CD4-positive, CD25-positive, alpha-beta regulatory T cell (primary cell): ENCODE data around the gene IGFALS. TPM values are rescaled to one million over a fixed set of nuclear protein-coding genes. Genes with fewer than 3 reads are reported as not detected.
A peak's percentile ranks its signal among the peaks of the same experiment; 100 is the strongest.

Experiments
- ATAC-seq, 2 donors: fragments of 150-1000 bp; cut with Tn5 transposase; one replicate each; pipeline ENCODE4 v1.10.0; 2021; ENCODE audit warnings: low read depth in 2 of 2, moderate number of reproducible peaks in 2 of 2, moderate library complexity in 1 of 2
- DNase-seq, 3 donors: peaks; one replicate each; pipeline versions ENCODE4 v3.0.0 to v3.0.0-alpha.2; 2012 to 2022; ENCODE audit warnings: mixed read lengths in 1 of 3
- H3K27ac ChIP-seq: one replicate; pipeline ENCODE4 v1.7.0; 2013; ENCODE audit warnings: mild to moderate bottlenecking, low read length; ENCODE audit not compliant: insufficient read depth, poor library complexity, severe bottlenecking
- H3K27me3 ChIP-seq: one replicate; pipeline ENCODE4 v1.7.0; 2013; ENCODE audit warnings: low read length; ENCODE audit not compliant: control insufficient read depth, insufficient read depth
- H3K36me3 ChIP-seq: one replicate; pipeline ENCODE4 v1.7.0; 2013; ENCODE audit warnings: mild to moderate bottlenecking, low read length, moderate library complexity; ENCODE audit not compliant: control insufficient read depth, insufficient read depth
- H3K4me1 ChIP-seq: 2 replicates; pipeline ENCODE4 v1.7.0; 2013; ENCODE audit warnings: mild to moderate bottlenecking, low read length; ENCODE audit not compliant: insufficient read depth, control insufficient read depth, poor library complexity, severe bottlenecking
- H3K4me3 ChIP-seq: one replicate; pipeline ENCODE4 v1.7.0; 2013; ENCODE audit warnings: low read depth, mild to moderate bottlenecking, low read length, moderate library complexity
- H3K9me3 ChIP-seq, 2 experiments: 1 replicate in 1 of 2; 2 replicates in 1 of 2; pipeline ENCODE4 v1.7.0; 2013; ENCODE audit warnings: low read length in 2 of 2, mild to moderate bottlenecking in 1 of 2, moderate library complexity in 1 of 2; ENCODE audit not compliant: control insufficient read depth in 2 of 2
- H3K27ac Mint-ChIP-seq, 3 donors: one replicate each; pipeline ENCODE4 v1.8.0; 2020 to 2022; ENCODE audit warnings: mild to moderate bottlenecking in 3 of 3, mixed read lengths in 3 of 3, moderate library complexity in 2 of 3
- H3K27me3 Mint-ChIP-seq: one replicate; pipeline ENCODE4 v1.8.0; 2022; ENCODE audit warnings: mild to moderate bottlenecking, mixed read lengths
- H3K36me3 Mint-ChIP-seq: one replicate; pipeline ENCODE4 v1.8.0; 2020; ENCODE audit warnings: mixed read lengths
- H3K4me1 Mint-ChIP-seq, 4 donors: one replicate each; pipeline ENCODE4 v1.8.0; 2020 to 2022; ENCODE audit warnings: mixed read lengths in 4 of 4, mild to moderate bottlenecking in 1 of 4
- H3K4me3 Mint-ChIP-seq, 4 donors: one replicate each; pipeline ENCODE4 v1.8.0; 2020 to 2022; ENCODE audit warnings: mild to moderate bottlenecking in 4 of 4, mixed read lengths in 4 of 4, moderate library complexity in 3 of 4
- H3K9me3 Mint-ChIP-seq, 7 donors: one replicate each; pipeline ENCODE4 v1.8.0; 2020 to 2022; ENCODE audit warnings: mixed read lengths in 7 of 7, mild to moderate bottlenecking in 3 of 7, moderate library complexity in 2 of 7
- polyA plus RNA-seq, 4 donors: library from polyadenylated mRNA; unstranded; fragments of 300-500 nt; fragmentation: Illumina TruSeq; gene quantifications; one replicate each; pipeline ENCODE4 v1.2.3, GENCODE V29; 2021
- total RNA-seq: library from RNA; stranded (reverse); gene quantifications from one replicate; pipeline ENCODE4 v1.2.3, GENCODE V29; 2022

Gene IGFALS
- total and polyA plus RNA-seq, 5 donors from 2014 or later = 0.24 to 0.84 TPM; not detected in 3

DNA sequence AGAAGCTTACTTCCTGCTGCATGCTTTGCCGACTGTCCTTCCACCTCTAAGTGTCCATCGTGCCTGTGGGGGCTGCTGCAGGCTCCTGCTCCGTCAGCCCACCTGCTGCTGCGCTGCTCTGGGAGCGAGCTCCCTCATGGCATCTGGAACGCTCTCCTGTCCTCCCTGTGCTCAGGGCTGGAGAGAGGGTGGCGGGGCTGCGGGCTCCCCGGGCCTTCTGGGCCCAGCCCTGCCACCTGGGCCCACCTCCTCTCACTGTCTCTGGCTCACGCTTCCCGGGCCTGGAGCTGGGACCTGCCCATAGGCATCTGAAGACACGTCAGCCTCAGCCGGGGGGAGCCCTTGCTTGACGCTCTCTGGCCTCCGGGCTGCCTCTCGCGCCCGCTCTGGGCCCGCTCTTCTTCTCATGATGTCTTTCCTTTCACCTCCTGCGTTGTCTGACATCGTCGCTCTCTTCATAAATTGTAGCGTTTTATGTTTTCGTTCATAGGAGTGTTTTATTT is 49.1 kb downstream of the IGFALS start:
- H3K27ac ChIP-seq = no peak overlapping the region
- Mint-ChIP-seq H3K9me3 (no peaks in the 10 kb centered on the region), H3K4me3 (no peak overlapping the region), H3K4me1 (peaks cover 0 to 2% (median 0%) of the 10 kb centered on the region in 4 donors), H3K27ac (no peak overlapping the region), H3K36me3 (peaks cover 9% of the 10 kb centered on the region), H3K27me3 (no peaks in the 10 kb centered on the region)
- no peaks in the 10 kb centered on the region for H3K4me1 ChIP-seq
- DNase-seq = no peak
- no peak overlapping the region for H3K4me3 ChIP-seq
- H3K9me3 ChIP-seq = no peaks in the 10 kb centered on the region
- peaks cover 47% of the 10 kb centered on the region for H3K36me3 ChIP-seq
- H3K27me3 ChIP-seq = no peaks in the 10 kb centered on the region
- no peak for ATAC-seq

DNA sequence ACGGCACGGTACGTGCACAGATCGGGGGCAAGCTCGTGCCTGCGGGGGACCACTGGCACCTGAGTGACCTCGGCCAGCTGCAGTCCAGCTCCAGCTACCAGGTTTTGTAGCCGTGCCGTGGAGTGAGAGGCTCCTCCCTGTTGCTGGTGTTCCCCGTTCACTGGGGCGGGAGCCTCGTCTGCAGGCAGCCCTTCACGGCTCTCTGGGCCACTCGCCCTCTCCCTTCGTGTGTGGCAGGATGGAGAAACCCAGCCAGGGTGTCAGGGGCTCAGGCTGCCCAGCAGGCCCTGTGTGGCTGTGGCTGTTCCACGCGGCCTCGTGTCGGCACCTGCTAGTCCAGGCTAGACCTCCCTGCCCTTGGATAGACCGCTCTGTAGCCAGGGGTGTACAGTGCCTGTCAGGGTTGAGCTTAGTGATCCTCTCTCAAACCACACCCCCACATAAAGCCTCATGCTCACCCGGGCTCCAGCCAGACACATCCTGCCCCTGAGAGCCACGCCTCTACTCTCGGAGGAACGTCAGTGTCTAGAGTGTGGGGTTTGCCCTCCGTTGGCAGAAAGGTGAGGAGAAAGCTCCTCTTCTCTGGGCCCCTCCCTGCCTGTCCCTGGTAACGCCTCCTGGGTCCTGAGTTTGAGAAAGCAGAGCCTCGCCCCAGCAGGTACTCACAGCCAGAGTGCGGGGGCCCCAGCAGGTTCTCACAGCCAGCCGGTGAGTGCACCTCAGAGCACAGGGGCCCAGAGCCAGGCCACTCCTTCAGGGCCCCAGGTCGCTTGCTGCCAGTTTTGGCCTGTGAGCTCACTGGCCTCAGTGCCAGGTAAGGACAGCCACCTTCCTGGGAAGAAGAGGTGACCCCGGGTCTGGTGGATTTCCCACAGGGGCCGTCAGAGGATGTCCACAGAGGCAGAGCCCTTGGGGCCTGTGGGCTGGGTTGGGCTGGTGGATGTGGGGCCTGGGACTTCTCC is 49.8 kb downstream of the IGFALS start:
- Histone ChIP-seq H3K27ac (no peak overlapping the region), H3K36me3 (peaks cover 40% of the 10 kb centered on the region), H3K4me1 (no peaks in the 10 kb centered on the region), H3K9me3 (no peaks in the 10 kb centered on the region), H3K27me3 (no peaks in the 10 kb centered on the region), H3K4me3 (no peak overlapping the region)
- no peaks in the 10 kb centered on the region for H3K27me3 Mint-ChIP-seq
- no peak for ATAC-seq
- peaks cover 3% of the 10 kb centered on the region for H3K36me3 Mint-ChIP-seq
- no peak for DNase-seq
- H3K27ac Mint-ChIP-seq = no peak overlapping the region
- no peaks in the 10 kb centered on the region for H3K9me3 Mint-ChIP-seq
- H3K4me1 Mint-ChIP-seq = peaks cover 0 to 2% (median 0%) of the 10 kb centered on the region in 4 donors
- H3K4me3 Mint-ChIP-seq = no peak overlapping the region

DNA sequence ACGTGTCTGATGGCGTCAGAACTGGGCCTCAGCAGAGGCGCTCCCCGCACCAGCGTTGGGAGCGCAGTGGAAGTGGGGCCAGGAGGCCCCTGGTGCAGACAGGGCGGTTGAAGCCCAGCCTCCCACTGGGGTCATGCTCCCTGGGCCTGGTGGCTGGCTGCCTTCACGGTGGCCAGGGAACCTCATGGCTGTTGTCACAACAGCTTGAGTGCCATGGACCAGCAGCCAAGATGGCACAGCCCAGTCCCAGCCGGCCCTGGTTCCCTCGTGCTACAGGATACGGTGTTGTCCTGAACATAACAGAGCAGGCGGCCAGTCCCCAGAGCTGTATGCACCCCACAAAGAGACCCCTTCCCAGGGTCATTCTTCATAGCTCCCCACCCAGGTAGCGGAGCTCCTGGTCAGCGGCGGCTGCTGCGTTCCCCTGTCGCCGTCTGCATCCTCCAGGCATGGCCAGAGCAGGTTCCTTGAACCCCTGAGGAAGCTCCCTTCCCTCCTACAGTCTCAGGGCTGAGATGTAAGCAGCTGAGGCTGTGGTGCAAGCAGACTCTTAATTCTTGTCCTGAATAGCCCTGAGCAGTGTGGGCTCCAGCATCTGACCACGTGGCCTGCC is 51.8 kb downstream of the IGFALS start:
- Histone ChIP-seq H3K36me3 (peaks cover 21% of the 10 kb centered on the region), H3K27me3 (no peaks in the 10 kb centered on the region), H3K4me1 (no peaks in the 10 kb centered on the region), H3K4me3 (no peak overlapping the region), H3K27ac (no peak overlapping the region), H3K9me3 (no peaks in the 10 kb centered on the region)
- ATAC-seq (no peak), DNase-seq (no peak)
- H3K4me3 Mint-ChIP-seq = no peak overlapping the region
- H3K36me3 Mint-ChIP-seq = peaks cover 3% of the 10 kb centered on the region
- no peaks in the 10 kb centered on the region for H3K9me3 Mint-ChIP-seq
- H3K27ac Mint-ChIP-seq = peak overlapping the region in 1 of 3 donors; percentile 48
- peaks cover 0 to 2% (median 0%) of the 10 kb centered on the region in 4 donors for H3K4me1 Mint-ChIP-seq
- no peaks in the 10 kb centered on the region for H3K27me3 Mint-ChIP-seq

DNA sequence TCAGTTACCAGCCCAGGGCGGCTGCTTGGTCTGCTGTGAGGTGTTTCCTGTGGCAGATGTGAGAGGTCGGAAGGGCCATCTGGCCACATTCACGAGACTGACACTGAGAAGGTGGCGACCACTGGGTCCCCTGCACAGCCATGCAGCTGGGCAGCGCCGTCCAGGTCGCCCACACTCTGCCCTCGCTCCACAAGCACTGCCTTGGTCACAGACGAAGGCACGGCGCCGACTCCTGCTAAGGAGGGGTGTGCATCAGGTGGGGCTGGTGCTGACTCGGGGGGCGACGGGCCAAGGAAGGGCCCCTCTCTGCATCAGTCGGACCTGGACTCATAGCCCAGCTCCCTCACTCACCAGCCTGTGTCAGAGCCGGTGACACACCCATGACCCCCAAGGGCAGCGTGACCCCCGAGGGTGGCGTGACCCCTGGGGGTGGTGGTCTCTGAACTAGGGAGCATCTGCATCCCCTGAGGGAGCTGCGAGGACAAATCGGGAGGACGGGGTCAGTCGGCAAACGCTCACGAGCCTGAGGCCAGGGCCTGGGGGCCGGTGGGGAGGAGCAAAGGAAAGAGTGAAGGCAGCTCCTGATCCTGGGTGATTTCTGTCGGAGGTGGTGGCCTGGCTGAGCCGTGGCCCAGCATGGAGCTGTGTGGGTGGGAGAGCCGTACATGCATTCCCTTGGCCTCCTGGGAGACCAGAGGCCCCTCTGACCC is 52.6 kb downstream of the IGFALS start:
- Mint-ChIP-seq H3K27me3 (no peaks in the 10 kb centered on the region), H3K9me3 (no peaks in the 10 kb centered on the region), H3K4me1 (peaks cover 0 to 2% (median 0%) of the 10 kb centered on the region in 4 donors), H3K27ac (no peak overlapping the region), H3K36me3 (peaks cover 3% of the 10 kb centered on the region), H3K4me3 (no peak overlapping the region)
- H3K4me1 ChIP-seq = no peaks in the 10 kb centered on the region
- no peak for ATAC-seq
- H3K27me3 ChIP-seq = no peaks in the 10 kb centered on the region
- no peaks in the 10 kb centered on the region for H3K9me3 ChIP-seq
- DNase-seq = no peak
- H3K27ac ChIP-seq = no peak overlapping the region
- H3K4me3 ChIP-seq = no peak overlapping the region
- peaks cover 16% of the 10 kb centered on the region for H3K36me3 ChIP-seq

Other genes starting within 250 kb of the IGFALS start
- 2.5 TPM for gene IFT140, start 181.6 kb downstream of the IGFALS start, total RNA-seq
- gene IFT140, start 181.6 kb downstream of the IGFALS start, polyA plus RNA-seq = 1 to 10 TPM; 1.1 to 2.0 (median 1.5) TPM
- 30.5 TPM for gene CRAMP1, start 181.3 kb downstream of the IGFALS start, total RNA-seq
- gene CRAMP1, start 181.3 kb downstream of the IGFALS start, polyA plus RNA-seq = 1 to 10 TPM in 2 of 4 donors, under 1 TPM in 2; 0.49 to 1.6 (median 1.1) TPM
- 13.7 TPM for gene JPT2, start 115.4 kb downstream of the IGFALS start, total RNA-seq
- gene JPT2, start 115.4 kb downstream of the IGFALS start, polyA plus RNA-seq = 10 to 100 TPM in 2 of 4 donors, 1 to 10 TPM in 2; 9.7 to 13.9 (median 10.2) TPM
- 222 TPM for gene MAPK8IP3, start 87.5 kb downstream of the IGFALS start, total RNA-seq
- gene MAPK8IP3, start 87.5 kb downstream of the IGFALS start, polyA plus RNA-seq = 1 to 10 TPM in 3 of 4 donors, under 1 TPM in 1; 0.79 to 2.2 (median 1.2) TPM
- 45.1 TPM for gene NME3, start 22.2 kb downstream of the IGFALS start, total RNA-seq
- 100 to 1,000 TPM in 1 of 4 donors, 10 to 100 TPM in 3; 63.8 to 101 (median 75.0) TPM for gene NME3, start 22.2 kb downstream of the IGFALS start, polyA plus RNA-seq
- gene EME2, start 20.9 kb downstream of the IGFALS start, total RNA-seq = 19.0 TPM
- 1 to 10 TPM in 1 of 4 donors, under 1 TPM in 3; 0.57 to 1.1 (median 0.64) TPM for gene EME2, start 20.9 kb downstream of the IGFALS start, polyA plus RNA-seq
- 46.5 TPM for gene MRPS34, start 20.6 kb downstream of the IGFALS start, total RNA-seq
- gene MRPS34, start 20.6 kb downstream of the IGFALS start, polyA plus RNA-seq = 100 to 1,000 TPM; 143 to 176 (median 155) TPM
- 85.2 TPM for gene SPSB3, start 11.1 kb downstream of the IGFALS start, total RNA-seq
- gene SPSB3, start 11.1 kb downstream of the IGFALS start, polyA plus RNA-seq = 10 to 100 TPM; 61.1 to 72.3 (median 70.8) TPM
- 41.6 TPM for gene NUBP2, start 10.7 kb downstream of the IGFALS start, total RNA-seq
- gene NUBP2, start 10.7 kb downstream of the IGFALS start, polyA plus RNA-seq = 100 to 1,000 TPM in 1 of 4 donors, 10 to 100 TPM in 3; 88.8 to 104 (median 96.6) TPM
- 36.1 TPM for gene HAGH, start 33.1 kb upstream of the IGFALS start, total RNA-seq
- gene HAGH, start 33.1 kb upstream of the IGFALS start, polyA plus RNA-seq = 10 to 100 TPM; 42.1 to 69.1 (median 48.9) TPM
- 4.5 TPM for gene FAHD1, start 33.5 kb upstream of the IGFALS start, total RNA-seq
- gene FAHD1, start 33.5 kb upstream of the IGFALS start, polyA plus RNA-seq = 10 to 100 TPM; 16.3 to 25.8 (median 22.4) TPM
- gene MEIOB, start 78.5 kb upstream of the IGFALS start, total RNA-seq = not detected
- gene MEIOB, start 78.5 kb upstream of the IGFALS start, polyA plus RNA-seq = not detected
- gene HS3ST6, start 124.7 kb upstream of the IGFALS start, total RNA-seq = not detected
- gene HS3ST6, start 124.7 kb upstream of the IGFALS start, polyA plus RNA-seq = not detected
- gene MSRB1, start 149.5 kb upstream of the IGFALS start, total RNA-seq = 8.3 TPM
- gene MSRB1, start 149.5 kb upstream of the IGFALS start, polyA plus RNA-seq = 10 to 100 TPM; 25.0 to 50.9 (median 32.8) TPM
- not detected for gene RPL3L, start 161.0 kb upstream of the IGFALS start, total RNA-seq
- not detected for gene RPL3L, start 161.0 kb upstream of the IGFALS start, polyA plus RNA-seq
- 65.1 TPM for gene NDUFB10, start 165.8 kb upstream of the IGFALS start, total RNA-seq
- gene NDUFB10, start 165.8 kb upstream of the IGFALS start, polyA plus RNA-seq = 100 to 1,000 TPM; 192 to 288 (median 204) TPM
- 2,223 TPM for gene RPS2, start 171.1 kb upstream of the IGFALS start, total RNA-seq
- 1,000 to 10,000 TPM; 4,615 to 6,441 (median 5,598) TPM for gene RPS2, start 171.1 kb upstream of the IGFALS start, polyA plus RNA-seq
- not detected for gene RNF151, start 173.2 kb upstream of the IGFALS start, total RNA-seq
- gene RNF151, start 173.2 kb upstream of the IGFALS start, polyA plus RNA-seq = not detected
- gene TBL3, start 178.3 kb upstream of the IGFALS start, total RNA-seq = 25.3 TPM
- 10 to 100 TPM; 48.0 to 60.0 (median 53.9) TPM for gene TBL3, start 178.3 kb upstream of the IGFALS start, polyA plus RNA-seq
- 0.47 TPM for gene NOXO1, start 187.8 kb upstream of the IGFALS start, total RNA-seq
- gene NOXO1, start 187.8 kb upstream of the IGFALS start, polyA plus RNA-seq = under 1 TPM in 2 of 4 donors, not detected in 2; 0.16 to 0.35 TPM
- 18.4 TPM for gene GFER, start 190.5 kb upstream of the IGFALS start, total RNA-seq
- gene GFER, start 190.5 kb upstream of the IGFALS start, polyA plus RNA-seq = 10 to 100 TPM; 30.5 to 45.5 (median 36.5) TPM
- gene SYNGR3, start 196.3 kb upstream of the IGFALS start, total RNA-seq = 3.2 TPM
- gene SYNGR3, start 196.3 kb upstream of the IGFALS start, polyA plus RNA-seq = 1 to 10 TPM in 2 of 4 donors, under 1 TPM in 1, not detected in 1; 0.82 to 1.8 (median 1.1) TPM
- gene ZNF598, start 216.1 kb upstream of the IGFALS start, total RNA-seq = 48.2 TPM
- gene ZNF598, start 216.1 kb upstream of the IGFALS start, polyA plus RNA-seq = 1 to 10 TPM; 1.8 to 3.1 (median 2.9) TPM
- gene NPW, start 226.1 kb upstream of the IGFALS start, total RNA-seq = not detected
- not detected for gene NPW, start 226.1 kb upstream of the IGFALS start, polyA plus RNA-seq
- 1.5 TPM for gene NHERF2, start 233.2 kb upstream of the IGFALS start, total RNA-seq
- under 1 TPM; 0.09 to 0.86 (median 0.21) TPM for gene NHERF2, start 233.2 kb upstream of the IGFALS start, polyA plus RNA-seq